Ishikawa (cell line): ENCODE results near the gene ANAPC5.

Experiments
- CEBPB ChIP-seq: IDR thresholded peaks from 2 replicates; pipeline ENCODE4 v1.6.1; 2012
- CREB1 ChIP-seq: IDR thresholded peaks from 2 replicates; pipeline ENCODE4 v1.6.1; 2012; ENCODE audit warnings: low read depth
- EGR1 ChIP-seq: IDR thresholded peaks from 2 replicates; pipeline ENCODE4 v1.6.1; 2012
- EP300 ChIP-seq: IDR thresholded peaks from 2 replicates; pipeline ENCODE4 v1.6.1; 2012; ENCODE audit warnings: borderline replicate concordance
- FOXM1 ChIP-seq: IDR thresholded peaks from 2 replicates; pipeline ENCODE4 v1.6.1; 2012; ENCODE audit warnings: low read depth, borderline replicate concordance
- MAX ChIP-seq: IDR thresholded peaks from 2 replicates; pipeline ENCODE4 v1.6.1; 2012
- NFIC ChIP-seq: IDR thresholded peaks from 2 replicates; pipeline ENCODE4 v1.6.1; 2012
- RAD21 ChIP-seq: IDR thresholded peaks from 2 replicates; pipeline ENCODE4 v1.6.1; 2012; ENCODE audit warnings: low read depth
- TAF1 ChIP-seq: IDR thresholded peaks from 2 replicates; pipeline ENCODE4 v1.6.1; 2012; ENCODE audit warnings: low read depth, mild to moderate bottlenecking
- TCF12 ChIP-seq: IDR thresholded peaks from 2 replicates; pipeline ENCODE4 v1.6.1; 2012; ENCODE audit warnings: low read depth
- TEAD4 ChIP-seq: IDR thresholded peaks from 2 replicates; pipeline ENCODE4 v1.6.1; 2012
- YY1 ChIP-seq: IDR thresholded peaks from 2 replicates; pipeline ENCODE4 v1.6.1; 2012; ENCODE audit warnings: low read depth
- ZBTB7A ChIP-seq: IDR thresholded peaks from 2 replicates; pipeline ENCODE4 v1.6.1; 2012; ENCODE audit warnings: low read depth
- TF ChIP-seq, protein P1 (sequence below): IDR thresholded peaks from 2 replicates; pipeline ENCODE4 v1.6.1; 2012; ENCODE audit warnings: low read depth, mild to moderate bottlenecking
- TF ChIP-seq, protein P2 (sequence below): IDR thresholded peaks from 2 replicates; pipeline ENCODE4 v1.6.1; 2012

Gene ANAPC5

GRCh38 chr12:121295116-121295745, 57.0 kb downstream of the ANAPC5 start:
- no peak for TF ChIP-seq CEBPB
- no peak for TF ChIP-seq TCF12

- TF ChIP-seq ZBTB7A (no peak), TCF12 (no peak), YY1 (no peak), CEBPB (no peak), TEAD4 (no peak), MAX (no peak), NFIC (no peak), FOXM1 (no peak), EGR1 (no peak)
- TF ChIP-seq, protein P1, sequence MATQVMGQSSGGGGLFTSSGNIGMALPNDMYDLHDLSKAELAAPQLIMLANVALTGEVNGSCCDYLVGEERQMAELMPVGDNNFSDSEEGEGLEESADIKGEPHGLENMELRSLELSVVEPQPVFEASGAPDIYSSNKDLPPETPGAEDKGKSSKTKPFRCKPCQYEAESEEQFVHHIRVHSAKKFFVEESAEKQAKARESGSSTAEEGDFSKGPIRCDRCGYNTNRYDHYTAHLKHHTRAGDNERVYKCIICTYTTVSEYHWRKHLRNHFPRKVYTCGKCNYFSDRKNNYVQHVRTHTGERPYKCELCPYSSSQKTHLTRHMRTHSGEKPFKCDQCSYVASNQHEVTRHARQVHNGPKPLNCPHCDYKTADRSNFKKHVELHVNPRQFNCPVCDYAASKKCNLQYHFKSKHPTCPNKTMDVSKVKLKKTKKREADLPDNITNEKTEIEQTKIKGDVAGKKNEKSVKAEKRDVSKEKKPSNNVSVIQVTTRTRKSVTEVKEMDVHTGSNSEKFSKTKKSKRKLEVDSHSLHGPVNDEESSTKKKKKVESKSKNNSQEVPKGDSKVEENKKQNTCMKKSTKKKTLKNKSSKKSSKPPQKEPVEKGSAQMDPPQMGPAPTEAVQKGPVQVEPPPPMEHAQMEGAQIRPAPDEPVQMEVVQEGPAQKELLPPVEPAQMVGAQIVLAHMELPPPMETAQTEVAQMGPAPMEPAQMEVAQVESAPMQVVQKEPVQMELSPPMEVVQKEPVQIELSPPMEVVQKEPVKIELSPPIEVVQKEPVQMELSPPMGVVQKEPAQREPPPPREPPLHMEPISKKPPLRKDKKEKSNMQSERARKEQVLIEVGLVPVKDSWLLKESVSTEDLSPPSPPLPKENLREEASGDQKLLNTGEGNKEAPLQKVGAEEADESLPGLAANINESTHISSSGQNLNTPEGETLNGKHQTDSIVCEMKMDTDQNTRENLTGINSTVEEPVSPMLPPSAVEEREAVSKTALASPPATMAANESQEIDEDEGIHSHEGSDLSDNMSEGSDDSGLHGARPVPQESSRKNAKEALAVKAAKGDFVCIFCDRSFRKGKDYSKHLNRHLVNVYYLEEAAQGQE, result no peak
These were observed 57.9 kb downstream of the ANAPC5 start for GRCh38 chr12:121294151-121294889.

- TF ChIP-seq CREB1 (no peak), MAX (no peak), TCF12 (no peak), EGR1 (no peak), ZBTB7A (no peak), FOXM1 (no peak), RAD21 (no peak), TEAD4 (no peak)
- TF ChIP-seq, protein P1, result no peak
These were observed 58.6 kb downstream of the ANAPC5 start for GRCh38 chr12:121293603-121294002.

DNA sequence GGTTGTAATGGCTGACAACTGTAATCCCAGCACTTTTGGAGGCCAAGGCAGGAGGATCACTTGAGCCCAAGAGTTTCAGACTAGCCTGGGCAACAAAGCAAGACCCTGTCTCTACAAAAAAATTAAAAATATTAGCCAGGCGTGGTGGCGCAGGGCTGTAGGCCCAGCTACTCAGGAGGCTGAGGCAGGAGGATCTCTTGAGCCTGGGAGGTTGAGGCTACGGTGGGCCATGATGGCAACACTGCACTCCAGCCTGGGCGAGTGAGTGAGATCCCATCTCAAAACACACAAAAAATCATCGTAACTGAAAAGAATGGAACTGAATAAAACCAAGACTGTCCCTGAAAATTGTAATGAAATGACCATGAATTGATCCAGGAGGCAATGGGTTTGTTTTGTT, 61.8 kb downstream of the ANAPC5 start:
- TF ChIP-seq ZBTB7A (no peak), EP300 (no peak), CREB1 (no peak), RAD21 (no peak), YY1 (no peak), TAF1 (no peak), MAX (no peak), EGR1 (no peak), TEAD4 (no peak), CEBPB (no peak), NFIC (no peak)

GRCh38 chr12:121289962-121290361, 62.2 kb downstream of the ANAPC5 start:
- TF ChIP-seq FOXM1 (no peak), EP300 (no peak), EGR1 (no peak), CREB1 (no peak), MAX (no peak)
- TF ChIP-seq, protein P1, result no peak
- TF ChIP-seq, protein P2, sequence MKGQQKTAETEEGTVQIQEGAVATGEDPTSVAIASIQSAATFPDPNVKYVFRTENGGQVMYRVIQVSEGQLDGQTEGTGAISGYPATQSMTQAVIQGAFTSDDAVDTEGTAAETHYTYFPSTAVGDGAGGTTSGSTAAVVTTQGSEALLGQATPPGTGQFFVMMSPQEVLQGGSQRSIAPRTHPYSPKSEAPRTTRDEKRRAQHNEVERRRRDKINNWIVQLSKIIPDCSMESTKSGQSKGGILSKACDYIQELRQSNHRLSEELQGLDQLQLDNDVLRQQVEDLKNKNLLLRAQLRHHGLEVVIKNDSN, result no peak
